SK-N-SH (cell line): ENCODE measurements around the gene FREY1. TPM values are rescaled to one million over a fixed set of nuclear protein-coding genes. Genes with fewer than 3 reads are reported as not detected.

Experiments
- CTCF ChIA-PET: fragments of 300-600, 350-600 bp; formaldehyde crosslinking; extraction: SDS; loops from one replicate; lab custom pipeline; 2021; lab: Yijun Ruan, JAX
- POLR2A ChIA-PET: fragments of 350-600 bp; sonication (Branson Sonifier 250); formaldehyde crosslinking; extraction: SDS; loops from one replicate; lab custom pipeline; 2020; ENCODE audit warnings: antibody characterized with exemption, inconsistent platforms; lab: Yijun Ruan, JAX
- DNase-seq: peaks from one replicate; pipeline ENCODE4 v3.0.0; 2012
- H2AFZ ChIP-seq: fragments of 200-600 bp; sonication (generic); 2 replicates; pipeline ENCODE4 v1.8.1; 2016; ENCODE audit warnings: antibody characterized with exemption, mild to moderate bottlenecking, low read depth
- H3F3A ChIP-seq: fragments of 200-600 bp; sonication (generic); replicated peaks from 2 replicates; pipeline ENCODE3; 2016; ENCODE audit warnings: antibody characterized with exemption, mild to moderate bottlenecking; ENCODE audit not compliant: insufficient read depth
- H3K27ac ChIP-seq, 2 experiments: fragments of 200-500 bp in 1 of 2; fragments of 200-600 bp in 1 of 2; sonication (Bioruptor generic) in 1 of 2; sonication (generic), shearing (Covaris generic) in 1 of 2; 2 replicates each; pipeline versions ENCODE4 v1.5.1 to v1.6.1; 2014 to 2016; ENCODE audit warnings: low read depth in 2 of 2, inconsistent platforms in 1 of 2, low read length in 1 of 2, mild to moderate bottlenecking in 1 of 2, mixed read lengths in 1 of 2
- H3K27me3 ChIP-seq: fragments of 200-600 bp; sonication (generic), shearing (Covaris generic); 2 replicates; pipeline ENCODE4 v1.6.1; 2016; ENCODE audit warnings: mixed run types; ENCODE audit not compliant: insufficient read depth
- H3K36me3 ChIP-seq, 2 experiments: fragments of 200-500 bp in 1 of 2; fragments of 200-600 bp in 1 of 2; sonication (Bioruptor generic) in 1 of 2; sonication (generic) in 1 of 2; replicated peaks in 1 of 2; 2 replicates each; pipeline versions ENCODE3 to v1.5.1; 2014 to 2016; ENCODE audit warnings: low read length in 1 of 2, mild to moderate bottlenecking in 1 of 2; ENCODE audit not compliant: insufficient read depth in 2 of 2, control insufficient read depth in 1 of 2
- H3K4me1 ChIP-seq, 2 experiments: fragments of 200-500 bp in 1 of 2; fragments of 200-600 bp in 1 of 2; sonication (Bioruptor generic) in 1 of 2; sonication (generic), shearing (Covaris generic) in 1 of 2; 2 replicates each; pipeline versions ENCODE4 v1.5.1 to v1.6.1; 2014 to 2016; ENCODE audit warnings: low read depth in 1 of 2, low read length in 1 of 2, mixed run types in 1 of 2; ENCODE audit not compliant: insufficient read depth in 2 of 2, control insufficient read depth in 1 of 2
- H3K4me2 ChIP-seq: fragments of 200-600 bp; sonication (generic), shearing (Covaris generic); 2 replicates; pipeline ENCODE4 v1.6.1; 2017; ENCODE audit warnings: mixed run types
- H3K4me3 ChIP-seq, 2 experiments: fragments of 200-500 bp in 1 of 2; fragments of 200-600 bp in 1 of 2; sonication (Bioruptor generic) in 1 of 2; sonication (generic), shearing (Covaris generic) in 1 of 2; 2 replicates each; pipeline versions ENCODE4 v1.5.1 to v1.8.1; 2014 to 2016; ENCODE audit warnings: low read depth in 2 of 2, inconsistent platforms in 1 of 2, low read length in 1 of 2, mild to moderate bottlenecking in 1 of 2, mixed read lengths in 1 of 2, moderate library complexity in 1 of 2
- H3K79me2 ChIP-seq: fragments of 200-600 bp; sonication (generic); 2 replicates; pipeline ENCODE4 v1.8.1; 2017; ENCODE audit warnings: mild to moderate bottlenecking; ENCODE audit not compliant: insufficient read depth
- H3K9ac ChIP-seq: fragments of 200-600 bp; sonication (generic); 2 replicates; pipeline ENCODE4 v1.6.1; 2017; ENCODE audit warnings: mixed run types
- H3K9me2 ChIP-seq: fragments of 200-600 bp; sonication (generic); 2 replicates; pipeline ENCODE4 v1.6.1; 2017; ENCODE audit warnings: mixed run types
- H3K9me3 ChIP-seq: fragments of 200-600 bp; sonication (generic); 2 replicates; pipeline ENCODE4 v1.6.1; 2017; ENCODE audit warnings: mixed run types, mild to moderate bottlenecking, moderate library complexity
- H4K20me1 ChIP-seq: fragments of 200-600 bp; sonication (generic); 2 replicates; pipeline ENCODE4 v1.6.1; 2017; ENCODE audit warnings: mild to moderate bottlenecking, mixed run types; ENCODE audit not compliant: insufficient read depth
- ELF1 ChIP-seq: IDR thresholded peaks from 2 replicates; pipeline ENCODE4 v1.4.0; 2012
- EP300 ChIP-seq, 2 experiments: IDR thresholded peaks; 2 replicates each; pipeline versions ENCODE4 v1.4.0 to v1.6.1; 2012; ENCODE audit warnings: borderline replicate concordance in 1 of 2, low read depth in 1 of 2, low read length in 1 of 2
- FOSL2 ChIP-seq: IDR thresholded peaks from 2 replicates; pipeline ENCODE4 v1.4.0; 2012; ENCODE audit warnings: low read depth, mild to moderate bottlenecking, moderate library complexity, borderline replicate concordance
- FOXJ3 ChIP-seq: sonication (generic); formaldehyde crosslinking; IDR thresholded peaks from 2 replicates; pipeline ENCODE4 v1.5.1; 2020; ENCODE audit warnings: mild to moderate bottlenecking, missing genetic modification reagents
- GATA2 ChIP-seq: sonication (generic); formaldehyde crosslinking; IDR thresholded peaks from 2 replicates; pipeline ENCODE4 v1.5.0; 2020; ENCODE audit warnings: mild to moderate bottlenecking, missing genetic modification reagents
- IRF3 ChIP-seq: fragments of 150-350 bp; IDR thresholded peaks from 2 replicates; pipeline ENCODE4 v1.6.1; 2016; ENCODE audit warnings: mild to moderate bottlenecking, low read depth, low read length
- NFIC ChIP-seq: IDR thresholded peaks from 2 replicates; pipeline ENCODE4 v1.4.0; 2012; ENCODE audit warnings: borderline replicate concordance
- NRF1 ChIP-seq: IDR thresholded peaks from 2 replicates; pipeline ENCODE4 v1.6.1; 2012; ENCODE audit warnings: low read depth, mild to moderate bottlenecking, low read length
- POLR2AphosphoS5 ChIP-seq: IDR thresholded peaks from 2 replicates; pipeline ENCODE4 v1.6.1; 2012; ENCODE audit warnings: low read depth, low read length
- RAD21 ChIP-seq: IDR thresholded peaks from 2 replicates; pipeline ENCODE4 v1.6.1; 2012; ENCODE audit warnings: mild to moderate bottlenecking, low read length
- RCOR1 ChIP-seq: fragments of 150-350 bp; IDR thresholded peaks from 2 replicates; pipeline ENCODE4 v1.6.1; 2017; ENCODE audit warnings: antibody characterized with exemption, low read length
- SMC3 ChIP-seq: IDR thresholded peaks from 2 replicates; pipeline ENCODE4 v1.6.1; 2012; ENCODE audit warnings: low read depth, low read length, improper control_type of control experiment
- TAF1 ChIP-seq: IDR thresholded peaks from 2 replicates; pipeline ENCODE4 v1.6.1; 2012; ENCODE audit warnings: low read depth, mild to moderate bottlenecking, low read length, moderate library complexity, borderline replicate concordance
- TCF12 ChIP-seq: IDR thresholded peaks from 2 replicates; pipeline ENCODE4 v1.4.0; 2012
- TEAD4 ChIP-seq: IDR thresholded peaks from 2 replicates; pipeline ENCODE4 v1.4.0; 2012; ENCODE audit warnings: mild to moderate bottlenecking, borderline replicate concordance; ENCODE audit not compliant: insufficient read depth
- USF1 ChIP-seq: IDR thresholded peaks from 2 replicates; pipeline ENCODE4 v1.4.0; 2012; ENCODE audit warnings: low read depth, borderline replicate concordance
- USF2 ChIP-seq: fragments of 150-350 bp; IDR thresholded peaks from 2 replicates; pipeline ENCODE4 v1.6.1; 2017; ENCODE audit warnings: antibody characterized with exemption, low read length, low read depth, borderline replicate concordance
- WGBS: methylation state at CpG from one replicate; pipeline ENCODE4 v1.1.6; 2017; ENCODE audit warnings: low lambda C conversion rate; 5-methylcytosine and 5-hydroxymethylcytosine counted together
- polyA plus RNA-seq, 3 experiments: library from polyadenylated mRNA; depleted of rRNA; stranded (reverse); fragments of >200 nt; gene quantifications; 2 replicates each; pipeline ENCODE4 v1.2.3, GENCODE V29; 2012

Gene FREY1
- polyA plus RNA-seq, 1 of the 3 experiments (the other 2 are of a cell fraction) = 0.30 TPM

- Histone ChIP-seq H3K36me3 (peaks cover 56 to 71% of the 10 kb centered on the region in 2 experiments), H4K20me1 (no peaks in the 10 kb centered on the region), H3K4me3 (no peak overlapping the region), H3F3A (no peaks in the 10 kb centered on the region), H3K27me3 (no peaks in the 10 kb centered on the region), H3K4me1 (no peaks in the 10 kb centered on the region), H3K79me2 (no peaks in the 10 kb centered on the region), H2AFZ (no peak overlapping the region), H3K4me2 (no peak overlapping the region), H3K9me2 (no peaks in the 10 kb centered on the region), H3K9ac (no peak overlapping the region), H3K9me3 (no peaks in the 10 kb centered on the region), H3K27ac (no peak overlapping the region)
- no peak for TF ChIP-seq TEAD4
- no peak for TF ChIP-seq NRF1
- TF ChIP-seq SMC3 = no peak
- no peak for TF ChIP-seq USF1
- TF ChIP-seq FOSL2 = no peak
- TF ChIP-seq IRF3 = no peak
- TF ChIP-seq RAD21 = no peak
- TF ChIP-seq NFIC = no peak
- TF ChIP-seq RCOR1 = no peak
- WGBS = 92% methylated on average over 1 of the region's 1 CpG
- DNase-seq = no peak
- CTCF ChIA-PET = interaction anchor here (1.7 to 5.9 kb wide), 2 partner anchors 15 to 57 kb away, joined by 4 to 36 read pairs; no protein-coding TSS in a partner anchor
- POLR2A ChIA-PET = no interaction called here
Observed at GRCh38 chr11:45949992-45950407, 42.9 kb upstream of the FREY1 start.

GRCh38 chr11:45948356-45948755 lies 41.3 kb upstream of the FREY1 start:
- CTCF ChIA-PET = interaction anchor here (1.0 to 5.9 kb wide), 3 partner anchors 12 to 76 kb away, joined by 5 to 36 read pairs (median 8); no protein-coding TSS in a partner anchor
- Histone ChIP-seq H3K9me2 (no peaks in the 10 kb centered on the region), H3K9me3 (no peaks in the 10 kb centered on the region), H3K27me3 (no peaks in the 10 kb centered on the region), H2AFZ (no peak overlapping the region), H3K79me2 (no peaks in the 10 kb centered on the region), H4K20me1 (no peaks in the 10 kb centered on the region), H3K36me3 (peaks cover 51 to 79% of the 10 kb centered on the region in 2 experiments), H3K4me2 (no peak overlapping the region), H3K27ac (no peak overlapping the region), H3F3A (no peaks in the 10 kb centered on the region), H3K4me3 (no peak overlapping the region), H3K9ac (no peak overlapping the region), H3K4me1 (no peaks in the 10 kb centered on the region)
- TF ChIP-seq TEAD4 (no peak), TCF12 (no peak), RCOR1 (no peak), USF2 (no peak), GATA2 (CRISPR knock-in tag) (no peak), POLR2AphosphoS5 (no peak), ELF1 (no peak), NRF1 (no peak), TAF1 (no peak), FOSL2 (no peak), FOXJ3 (CRISPR knock-in tag) (no peak), EP300 (IDR thresholded peaks at IDR 0.05; ENCODE audit: borderline replicate concordance in 1 of 2, low read depth in 1 of 2, low read length in 1 of 2) (no peak)
- 100% methylated on average over 3 of the region's 3 CpGs for WGBS
- POLR2A ChIA-PET = no interaction called here
- DNase-seq = no peak
